ENCODE measurements around the gene MS4A7. TPM values are rescaled to one million over a fixed set of nuclear protein-coding genes. Genes with fewer than 3 reads are reported as not detected.

MS4A7 gene
- total RNA-seq, 4 donors from 2014 or later = 5.6 to 43.5 (median 26.1) TPM

DNA sequence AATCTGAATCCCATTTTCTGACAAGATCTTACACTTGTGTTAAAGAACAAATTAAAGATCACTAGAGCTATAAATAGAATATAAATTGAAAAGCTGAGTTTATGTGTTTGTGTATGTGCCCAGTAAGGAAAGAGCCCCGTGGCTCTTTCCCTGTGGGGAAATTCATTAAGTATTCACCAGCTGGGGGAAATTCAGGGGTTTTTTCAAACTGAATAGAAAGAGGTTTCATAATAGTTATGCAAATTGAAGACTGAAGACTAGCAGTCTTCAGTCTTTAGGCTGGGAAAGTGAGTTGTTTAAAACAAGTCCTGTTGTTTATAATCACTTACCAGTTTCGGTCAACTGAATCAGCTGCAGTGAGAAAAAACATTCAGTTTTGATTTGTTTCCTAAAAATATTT is 11.3 kb upstream of the MS4A7 start:
- intact Hi-C loops (cut with DNase I; ENCODE audit: low total_unique reads) (no loop called here), in situ Hi-C loops (cut with MboI; ENCODE audit: low pct_ligation_motif_present in 1 of 4, low pct_unique_long_range_greater_than_20kb in 1 of 4, low sequenced_read_pairs in 3 of 4) (loop anchor here (5.0 to 25.0 kb wide), 4 partner anchors 118 to 270 kb away; no protein-coding TSS in a partner anchor)
- no peaks in the 10 kb centered on the region for H3K27me3 ChIP-seq
- no peak overlapping the region for H3K27ac ChIP-seq
- no peaks in the 10 kb centered on the region for H3K9me3 ChIP-seq
- peaks cover 0 to 15% (median 2%) of the 10 kb centered on the region in 4 donors for H3K4me1 ChIP-seq
- WGBS, 2 donors (ENCODE audit: low coverage in 1 of 2) = 13 to 38% methylated on average over 2 of the region's 2 CpGs
- no peak overlapping the region for H3K4me3 ChIP-seq
- TF ChIP-seq, protein P1, sequence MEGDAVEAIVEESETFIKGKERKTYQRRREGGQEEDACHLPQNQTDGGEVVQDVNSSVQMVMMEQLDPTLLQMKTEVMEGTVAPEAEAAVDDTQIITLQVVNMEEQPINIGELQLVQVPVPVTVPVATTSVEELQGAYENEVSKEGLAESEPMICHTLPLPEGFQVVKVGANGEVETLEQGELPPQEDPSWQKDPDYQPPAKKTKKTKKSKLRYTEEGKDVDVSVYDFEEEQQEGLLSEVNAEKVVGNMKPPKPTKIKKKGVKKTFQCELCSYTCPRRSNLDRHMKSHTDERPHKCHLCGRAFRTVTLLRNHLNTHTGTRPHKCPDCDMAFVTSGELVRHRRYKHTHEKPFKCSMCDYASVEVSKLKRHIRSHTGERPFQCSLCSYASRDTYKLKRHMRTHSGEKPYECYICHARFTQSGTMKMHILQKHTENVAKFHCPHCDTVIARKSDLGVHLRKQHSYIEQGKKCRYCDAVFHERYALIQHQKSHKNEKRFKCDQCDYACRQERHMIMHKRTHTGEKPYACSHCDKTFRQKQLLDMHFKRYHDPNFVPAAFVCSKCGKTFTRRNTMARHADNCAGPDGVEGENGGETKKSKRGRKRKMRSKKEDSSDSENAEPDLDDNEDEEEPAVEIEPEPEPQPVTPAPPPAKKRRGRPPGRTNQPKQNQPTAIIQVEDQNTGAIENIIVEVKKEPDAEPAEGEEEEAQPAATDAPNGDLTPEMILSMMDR (IDR thresholded peaks at IDR 0.05) = no peak
- no peak for TF ChIP-seq EP300 (IDR thresholded peaks at IDR 0.05; ENCODE audit: low read depth)
- TF ChIP-seq POLR2A (IDR thresholded peaks at IDR 0.05) = no peak
- TF ChIP-seq POLR2AphosphoS5 (IDR thresholded peaks at IDR 0.05) = no peak
- no peaks in the 10 kb centered on the region for H3K36me3 ChIP-seq
- no peak for DNase-seq

DNA sequence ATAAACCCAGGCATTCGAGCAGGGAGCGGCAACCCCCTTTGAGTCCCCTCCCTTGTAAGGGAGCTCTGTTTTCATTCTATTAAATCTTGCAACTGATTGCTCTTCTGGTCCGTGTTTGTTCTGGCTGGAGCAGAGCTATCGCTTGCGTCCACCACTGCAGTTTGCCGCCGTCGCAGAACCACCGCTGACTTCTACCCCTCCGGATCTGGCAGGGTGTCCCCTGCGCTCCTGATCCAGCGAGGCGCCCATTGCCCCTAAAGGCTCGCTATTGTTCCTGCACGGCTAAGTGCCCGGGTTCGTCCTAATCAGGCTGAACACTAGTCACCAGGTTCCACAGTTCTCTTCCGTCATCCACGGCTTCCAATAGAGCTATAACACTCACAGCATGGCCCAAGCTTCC is 10.4 kb upstream of the MS4A7 start:
- no peaks in the 10 kb centered on the region for H3K9me3 ChIP-seq
- 80 to 94% methylated on average over 1 to 19 of the region's 19 CpGs for WGBS, 2 donors (ENCODE audit: low coverage in 1 of 2)
- intact Hi-C loops (cut with DNase I; ENCODE audit: low total_unique reads) = no loop called here
- DNase-seq = no peak
- TF ChIP-seq EP300 (IDR thresholded peaks at IDR 0.05; ENCODE audit: low read depth) (no peak), POLR2AphosphoS5 (IDR thresholded peaks at IDR 0.05) (no peak)
- H3K4me3 ChIP-seq = no peak overlapping the region
- no peak overlapping the region for H3K27ac ChIP-seq
- in situ Hi-C loops (cut with MboI; ENCODE audit: low pct_ligation_motif_present in 1 of 4, low pct_unique_long_range_greater_than_20kb in 1 of 4, low sequenced_read_pairs in 3 of 4) = loop anchor here (5.0 to 25.0 kb wide), 4 partner anchors 117 to 269 kb away; no protein-coding TSS in a partner anchor
- H3K4me1 ChIP-seq = peaks cover 0 to 15% (median 2%) of the 10 kb centered on the region in 4 donors
- H3K27me3 ChIP-seq = no peaks in the 10 kb centered on the region
- H3K36me3 ChIP-seq = no peaks in the 10 kb centered on the region

DNA sequence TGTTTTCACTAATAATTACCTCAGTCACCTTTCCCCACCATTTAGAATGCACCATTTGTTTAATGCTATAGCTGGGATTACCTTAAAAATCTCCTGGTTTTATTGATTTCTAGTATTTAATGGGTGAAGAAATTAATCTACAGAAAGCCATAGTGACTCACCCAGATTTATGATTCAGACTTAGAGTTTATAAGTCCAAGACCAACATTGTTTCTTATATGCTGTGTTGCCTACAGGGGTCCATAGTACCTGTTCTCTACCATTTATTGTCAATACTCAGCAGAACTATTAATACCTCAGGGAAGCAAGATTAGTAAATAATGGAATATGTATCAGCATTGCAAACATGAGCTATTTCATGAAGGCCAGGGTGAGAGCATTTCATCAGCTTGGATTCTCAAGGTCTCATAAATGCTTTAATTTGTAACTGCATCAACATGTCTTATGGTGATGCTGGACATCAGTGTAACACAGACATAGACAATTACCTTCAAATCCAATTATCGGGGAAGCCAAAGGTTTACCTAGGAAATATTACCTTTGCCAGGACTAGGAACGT is 8.0 kb upstream of the MS4A7 start:
- Histone ChIP-seq H3K9me3 (no peaks in the 10 kb centered on the region), H3K27ac (peak overlapping the region; percentile 0 to 46 (median 44)), H3K36me3 (no peaks in the 10 kb centered on the region), H3K4me3 (no peak overlapping the region), H3K27me3 (no peaks in the 10 kb centered on the region), H3K4me1 (peaks cover 0 to 15% (median 2%) of the 10 kb centered on the region in 4 donors)
- no peak for DNase-seq
- in situ Hi-C loops (cut with MboI; ENCODE audit: low pct_ligation_motif_present in 1 of 4, low pct_unique_long_range_greater_than_20kb in 1 of 4, low sequenced_read_pairs in 3 of 4) = loop anchor here in 1 of 4 donors (25.0 kb wide), 1 partner anchor 267 kb away; no protein-coding TSS in a partner anchor
- TF ChIP-seq POLR2A (IDR thresholded peaks at IDR 0.05) (no peak), POLR2AphosphoS5 (IDR thresholded peaks at IDR 0.05) (no peak), EP300 (IDR thresholded peaks at IDR 0.05; ENCODE audit: low read depth) (no peak)
- TF ChIP-seq, protein P1 (IDR thresholded peaks at IDR 0.05) = no peak
- 30% methylated on average over 2 of the region's 2 CpGs; no CpG with 5 or more reads in 1 of the 2 donors for whole genome bisulfite sequencing, 2 donors (ENCODE audit: low coverage in 1 of 2)
- intact Hi-C loops (cut with DNase I; ENCODE audit: low total_unique reads) = no loop called here

DNA sequence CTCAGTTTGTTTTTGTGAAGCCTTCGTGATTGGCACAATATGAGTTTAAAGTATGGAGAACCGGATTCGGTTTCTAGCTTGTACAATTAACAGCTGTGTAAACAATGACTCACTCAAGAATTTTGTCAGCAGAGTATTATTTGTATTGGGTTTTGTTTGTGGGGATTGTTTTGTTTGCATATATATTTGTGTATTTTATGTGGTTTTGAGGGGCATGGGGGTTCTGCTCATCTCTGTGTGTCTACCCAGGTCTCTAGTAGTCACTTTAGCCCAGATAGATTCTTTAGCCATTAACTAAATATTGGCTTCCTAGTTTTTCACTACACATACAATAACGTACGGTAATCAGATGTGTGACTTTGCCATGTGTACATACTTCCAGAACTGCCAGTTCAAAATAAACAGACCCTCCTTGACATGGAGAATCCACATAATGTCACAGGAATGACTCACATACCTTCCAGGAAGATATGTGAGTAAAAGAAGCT is 7.5 kb upstream of the MS4A7 start:
- Histone ChIP-seq H3K9me3 (no peaks in the 10 kb centered on the region), H3K4me1 (peaks cover 0 to 15% (median 2%) of the 10 kb centered on the region in 4 donors), H3K27ac (peak overlapping the region; percentile 0 to 46 (median 44)), H3K36me3 (no peaks in the 10 kb centered on the region), H3K27me3 (no peaks in the 10 kb centered on the region), H3K4me3 (no peak overlapping the region)
- no peak for TF ChIP-seq EP300 (IDR thresholded peaks at IDR 0.05; ENCODE audit: low read depth)
- TF ChIP-seq, protein P1 (IDR thresholded peaks at IDR 0.05) = no peak
- TF ChIP-seq POLR2AphosphoS5 (IDR thresholded peaks at IDR 0.05) = peak in 1 of 3 donors; percentile 33
- in situ Hi-C loops (cut with MboI; ENCODE audit: low pct_ligation_motif_present in 1 of 4, low pct_unique_long_range_greater_than_20kb in 1 of 4, low sequenced_read_pairs in 3 of 4) = loop anchor here in 1 of 4 donors (25.0 kb wide), 1 partner anchor 266 kb away; no protein-coding TSS in a partner anchor
- intact Hi-C loops (cut with DNase I; ENCODE audit: low total_unique reads) = no loop called here
- no peak for DNase-seq
- 36 to 39% methylated on average over 2 to 5 of the region's 5 CpGs for WGBS, 2 donors (ENCODE audit: low coverage in 1 of 2)
